Measurements from ENCODE around the gene HOXB9. TPM values are rescaled to one million over a fixed set of nuclear protein-coding genes. Genes with fewer than 3 reads are reported as not detected.
A peak's percentile ranks its signal among the peaks of the same experiment; 100 is the strongest.

Gene HOXB9
- total and polyA plus RNA-seq, 9 of the 15 experiments (the other 6 are each of a cell fraction or from before 2014, with no cell fraction given): 3.1 to 196 (median 77.6) TPM

DNA sequence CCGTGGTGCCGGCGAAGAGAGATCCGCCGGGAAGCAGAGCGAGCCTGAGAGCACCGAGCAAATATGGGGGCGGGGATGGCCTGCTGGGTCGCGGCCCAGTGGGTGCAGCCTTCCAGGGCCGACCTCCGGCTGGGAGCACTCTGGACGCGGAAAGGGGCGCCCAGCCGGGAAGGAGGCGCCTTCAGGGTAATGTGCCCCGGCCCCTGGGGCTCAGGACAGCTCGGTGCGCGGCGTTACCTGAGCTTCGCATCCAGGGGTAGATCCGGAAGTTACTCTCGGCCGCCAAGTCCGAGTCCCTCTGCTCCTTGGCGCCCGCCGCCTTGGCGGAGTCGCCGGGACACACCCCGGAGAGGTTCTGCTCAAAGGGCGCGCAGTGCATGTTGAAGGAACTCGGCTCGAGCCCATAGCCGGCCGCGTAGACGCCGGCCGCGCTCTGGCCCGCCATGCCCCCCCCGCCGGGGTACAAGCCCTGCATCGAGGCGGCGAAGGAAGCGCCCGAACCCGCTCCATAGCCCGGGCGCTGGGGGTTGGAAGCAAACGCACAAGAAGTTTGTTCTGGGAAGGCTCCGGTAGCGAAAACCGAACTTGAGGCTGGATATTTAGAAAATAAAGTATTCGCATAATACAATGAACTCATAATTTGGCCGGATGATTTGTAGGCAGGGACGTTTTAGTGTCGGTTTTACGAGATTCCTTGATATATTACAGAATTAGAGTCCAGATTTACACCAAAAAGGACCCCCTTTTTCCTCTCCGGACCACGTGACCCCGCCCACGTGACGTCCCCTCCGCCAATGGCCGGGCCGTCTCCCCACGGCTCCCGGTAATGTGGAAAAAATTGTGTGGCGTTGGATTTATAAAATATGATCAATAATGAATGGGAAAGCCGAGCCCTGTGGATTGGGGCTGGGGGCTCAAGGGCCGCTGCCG is 15.6 kb downstream of the HOXB9 start, which contains the start of gene HOXB7 (continued):
- TF ChIP-seq RBFOX2 (IDR thresholded peaks at IDR 0.05; ENCODE audit: low read depth, low read length): peak; percentile 79
- no peak for TF ChIP-seq ZSCAN32 (CRISPR knock-in tag; IDR thresholded peaks at IDR 0.05)
- no peak for TF ChIP-seq CBX5 (IDR thresholded peaks at IDR 0.05; ENCODE audit: borderline replicate concordance, low read depth)
- TF ChIP-seq ZKSCAN1 (IDR thresholded peaks at IDR 0.05; ENCODE audit: low read depth, low read length): no peak
- no peak; the same call in 1 of the 2 replicates for TF ChIP-seq MIER1 (IDR thresholded peaks at IDR 0.05; ENCODE audit: low read depth)
- TF ChIP-seq, protein P1, sequence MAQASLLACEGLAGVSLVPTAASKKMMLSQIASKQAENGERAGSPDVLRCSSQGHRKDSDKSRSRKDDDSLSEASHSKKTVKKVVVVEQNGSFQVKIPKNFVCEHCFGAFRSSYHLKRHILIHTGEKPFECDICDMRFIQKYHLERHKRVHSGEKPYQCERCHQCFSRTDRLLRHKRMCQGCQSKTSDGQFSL (CRISPR knock-in tag; IDR thresholded peaks at IDR 0.05): peak; percentile 95
- TF ChIP-seq, protein P1 (tag; IDR thresholded peaks at IDR 0.05): peak in 1 of 2 experiments; percentile 78; a peak in 2 of 4 replicates
- TF ChIP-seq, protein P2, sequence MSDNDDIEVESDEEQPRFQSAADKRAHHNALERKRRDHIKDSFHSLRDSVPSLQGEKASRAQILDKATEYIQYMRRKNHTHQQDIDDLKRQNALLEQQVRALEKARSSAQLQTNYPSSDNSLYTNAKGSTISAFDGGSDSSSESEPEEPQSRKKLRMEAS (CRISPR knock-in tag; IDR thresholded peaks at IDR 0.05): peak; percentile 29; the same call in 1 of the 2 replicates
- TF ChIP-seq PHF8 (IDR thresholded peaks at IDR 0.05; ENCODE audit: borderline replicate concordance, low read length): peak; percentile 62
- no peak for TF ChIP-seq ZNF354B (CRISPR knock-in tag; IDR thresholded peaks at IDR 0.05)
- TF ChIP-seq ZKSCAN8 (CRISPR knock-in tag; IDR thresholded peaks at IDR 0.05): no peak
- TF ChIP-seq, protein P3, sequence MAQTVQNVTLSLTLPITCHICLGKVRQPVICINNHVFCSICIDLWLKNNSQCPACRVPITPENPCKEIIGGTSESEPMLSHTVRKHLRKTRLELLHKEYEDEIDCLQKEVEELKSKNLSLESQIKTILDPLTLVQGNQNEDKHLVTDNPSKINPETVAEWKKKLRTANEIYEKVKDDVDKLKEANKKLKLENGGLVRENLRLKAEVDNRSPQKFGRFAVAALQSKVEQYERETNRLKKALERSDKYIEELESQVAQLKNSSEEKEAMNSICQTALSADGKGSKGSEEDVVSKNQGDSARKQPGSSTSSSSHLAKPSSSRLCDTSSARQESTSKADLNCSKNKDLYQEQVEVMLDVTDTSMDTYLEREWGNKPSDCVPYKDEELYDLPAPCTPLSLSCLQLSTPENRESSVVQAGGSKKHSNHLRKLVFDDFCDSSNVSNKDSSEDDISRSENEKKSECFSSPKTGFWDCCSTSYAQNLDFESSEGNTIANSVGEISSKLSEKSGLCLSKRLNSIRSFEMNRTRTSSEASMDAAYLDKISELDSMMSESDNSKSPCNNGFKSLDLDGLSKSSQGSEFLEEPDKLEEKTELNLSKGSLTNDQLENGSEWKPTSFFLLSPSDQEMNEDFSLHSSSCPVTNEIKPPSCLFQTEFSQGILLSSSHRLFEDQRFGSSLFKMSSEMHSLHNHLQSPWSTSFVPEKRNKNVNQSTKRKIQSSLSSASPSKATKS (CRISPR knock-in tag; IDR thresholded peaks at IDR 0.05): no peak
- TF ChIP-seq EGR1 (conservative IDR thresholded peaks at IDR 0.05): peak; percentile 68
- TF ChIP-seq, protein P4, sequence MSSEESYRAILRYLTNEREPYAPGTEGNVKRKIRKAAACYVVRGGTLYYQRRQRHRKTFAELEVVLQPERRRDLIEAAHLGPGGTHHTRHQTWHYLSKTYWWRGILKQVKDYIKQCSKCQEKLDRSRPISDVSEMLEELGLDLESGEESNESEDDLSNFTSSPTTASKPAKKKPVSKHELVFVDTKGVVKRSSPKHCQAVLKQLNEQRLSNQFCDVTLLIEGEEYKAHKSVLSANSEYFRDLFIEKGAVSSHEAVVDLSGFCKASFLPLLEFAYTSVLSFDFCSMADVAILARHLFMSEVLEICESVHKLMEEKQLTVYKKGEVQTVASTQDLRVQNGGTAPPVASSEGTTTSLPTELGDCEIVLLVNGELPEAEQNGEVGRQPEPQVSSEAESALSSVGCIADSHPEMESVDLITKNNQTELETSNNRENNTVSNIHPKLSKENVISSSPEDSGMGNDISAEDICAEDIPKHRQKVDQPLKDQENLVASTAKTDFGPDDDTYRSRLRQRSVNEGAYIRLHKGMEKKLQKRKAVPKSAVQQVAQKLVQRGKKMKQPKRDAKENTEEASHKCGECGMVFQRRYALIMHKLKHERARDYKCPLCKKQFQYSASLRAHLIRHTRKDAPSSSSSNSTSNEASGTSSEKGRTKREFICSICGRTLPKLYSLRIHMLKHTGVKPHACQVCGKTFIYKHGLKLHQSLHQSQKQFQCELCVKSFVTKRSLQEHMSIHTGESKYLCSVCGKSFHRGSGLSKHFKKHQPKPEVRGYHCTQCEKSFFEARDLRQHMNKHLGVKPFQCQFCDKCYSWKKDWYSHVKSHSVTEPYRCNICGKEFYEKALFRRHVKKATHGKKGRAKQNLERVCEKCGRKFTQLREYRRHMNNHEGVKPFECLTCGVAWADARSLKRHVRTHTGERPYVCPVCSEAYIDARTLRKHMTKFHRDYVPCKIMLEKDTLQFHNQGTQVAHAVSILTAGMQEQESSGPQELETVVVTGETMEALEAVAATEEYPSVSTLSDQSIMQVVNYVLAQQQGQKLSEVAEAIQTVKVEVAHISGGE (CRISPR knock-in tag; IDR thresholded peaks at IDR 0.05): peak in 1 of 3 experiments; percentile 60; a peak in 1 of 6 replicates
- TF ChIP-seq, protein P5, sequence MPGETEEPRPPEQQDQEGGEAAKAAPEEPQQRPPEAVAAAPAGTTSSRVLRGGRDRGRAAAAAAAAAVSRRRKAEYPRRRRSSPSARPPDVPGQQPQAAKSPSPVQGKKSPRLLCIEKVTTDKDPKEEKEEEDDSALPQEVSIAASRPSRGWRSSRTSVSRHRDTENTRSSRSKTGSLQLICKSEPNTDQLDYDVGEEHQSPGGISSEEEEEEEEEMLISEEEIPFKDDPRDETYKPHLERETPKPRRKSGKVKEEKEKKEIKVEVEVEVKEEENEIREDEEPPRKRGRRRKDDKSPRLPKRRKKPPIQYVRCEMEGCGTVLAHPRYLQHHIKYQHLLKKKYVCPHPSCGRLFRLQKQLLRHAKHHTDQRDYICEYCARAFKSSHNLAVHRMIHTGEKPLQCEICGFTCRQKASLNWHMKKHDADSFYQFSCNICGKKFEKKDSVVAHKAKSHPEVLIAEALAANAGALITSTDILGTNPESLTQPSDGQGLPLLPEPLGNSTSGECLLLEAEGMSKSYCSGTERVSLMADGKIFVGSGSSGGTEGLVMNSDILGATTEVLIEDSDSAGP (CRISPR knock-in tag; IDR thresholded peaks at IDR 0.05): no peak
- TF ChIP-seq RBBP5 (IDR thresholded peaks at IDR 0.05; ENCODE audit: borderline replicate concordance, insufficient read depth, low read length, poor library complexity, severe bottlenecking): peak; percentile 63

Measured in K562 (cell line).